Hypothalamus (tissue), 51 donors: ENCODE results near the gene LIPE.

Source experiments
- DNase-seq, 51 donors: peaks; one replicate each; lab custom pipeline; 2025; lab: John Stamatoyannopoulos, UW

Gene LIPE

DNA sequence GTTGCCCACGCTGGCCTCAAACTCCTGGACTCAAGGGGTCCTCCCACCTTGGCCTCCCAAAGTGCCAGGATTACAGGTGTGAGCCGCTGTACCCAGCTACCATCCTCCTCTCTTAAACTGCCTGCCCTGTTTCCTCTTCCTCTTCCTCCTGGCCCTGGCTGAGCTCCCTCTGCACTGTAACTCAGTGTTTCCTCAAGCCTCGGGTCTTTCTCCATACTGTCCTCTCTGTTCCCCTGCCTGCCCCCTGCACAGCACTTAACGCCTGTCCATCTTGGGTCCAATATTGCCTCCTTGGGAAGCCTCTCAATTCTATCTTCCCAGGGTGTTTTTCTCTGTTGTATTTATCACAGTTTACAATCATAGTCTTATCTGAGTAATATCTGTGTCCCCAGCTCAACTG lies 6.1 kb downstream of the LIPE start:
- DNase-seq = no peak

DNA sequence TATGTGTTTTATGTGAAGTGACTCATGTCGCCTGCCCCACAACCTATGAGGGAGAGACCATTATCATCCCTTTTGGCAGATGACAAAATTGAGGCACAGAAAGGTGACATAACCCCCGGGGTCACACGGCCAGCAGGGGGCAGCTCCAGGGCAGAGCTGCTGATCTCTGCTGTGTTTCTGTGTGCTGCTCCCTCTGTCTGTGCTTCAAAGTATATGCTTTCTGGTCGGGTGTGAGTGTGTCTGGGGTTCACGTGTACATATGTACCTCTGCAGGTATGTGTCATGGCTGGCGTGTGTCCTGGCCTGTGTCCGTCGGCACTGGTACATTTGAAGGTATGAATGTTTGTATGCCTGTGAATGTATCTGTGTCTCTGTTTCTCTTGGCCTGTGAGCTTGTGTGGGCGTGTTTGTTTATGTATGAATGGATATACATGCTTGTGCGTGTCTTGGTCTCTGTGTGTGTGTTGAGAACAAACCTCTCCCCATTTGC lies 7.1 kb downstream of the LIPE start:
- DNase-seq = peak in 10 of 51 donors; percentile 12 to 59 (median 22)

- no peak for DNase-seq
Measured at GRCh38 chr19:42419309-42419708, 7.9 kb downstream of the LIPE start.

GRCh38 chr19:42412661-42413076 lies 14.5 kb downstream of the LIPE start:
- DNase-seq = peak in 43 of 51 donors; percentile 14 to 89 (median 69)

GRCh38 chr19:42412227-42412626 lies 15.0 kb downstream of the LIPE start:
- peak in 41 of 51 donors; percentile 27 to 89 (median 72) for DNase-seq

GRCh38 chr19:42411581-42412178 lies 15.5 kb downstream of the LIPE start:
- peak in 1 of 51 donors; percentile 10 for DNase-seq

DNA sequence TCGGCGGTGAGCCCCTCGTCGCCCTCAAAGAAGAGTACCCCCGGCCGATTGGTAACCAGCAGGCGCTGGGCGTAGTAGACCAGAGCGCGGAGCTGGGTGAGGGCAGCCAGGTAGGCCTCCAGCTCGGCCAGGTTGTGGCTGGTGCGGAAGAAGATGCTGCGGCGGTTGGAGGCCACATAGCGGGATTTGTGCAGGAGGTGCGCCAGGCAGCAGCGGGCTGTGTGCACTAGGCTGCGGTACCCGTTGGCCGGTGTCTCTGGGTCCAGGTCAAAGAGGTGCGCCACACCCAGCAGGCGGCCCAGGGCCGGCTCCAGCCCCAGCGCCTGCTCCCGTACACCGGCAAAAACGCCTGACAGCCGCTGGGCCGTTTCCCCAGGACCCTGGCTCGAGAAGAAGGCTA lies 16.8 kb downstream of the LIPE start:
- no peak for DNase-seq

DNA sequence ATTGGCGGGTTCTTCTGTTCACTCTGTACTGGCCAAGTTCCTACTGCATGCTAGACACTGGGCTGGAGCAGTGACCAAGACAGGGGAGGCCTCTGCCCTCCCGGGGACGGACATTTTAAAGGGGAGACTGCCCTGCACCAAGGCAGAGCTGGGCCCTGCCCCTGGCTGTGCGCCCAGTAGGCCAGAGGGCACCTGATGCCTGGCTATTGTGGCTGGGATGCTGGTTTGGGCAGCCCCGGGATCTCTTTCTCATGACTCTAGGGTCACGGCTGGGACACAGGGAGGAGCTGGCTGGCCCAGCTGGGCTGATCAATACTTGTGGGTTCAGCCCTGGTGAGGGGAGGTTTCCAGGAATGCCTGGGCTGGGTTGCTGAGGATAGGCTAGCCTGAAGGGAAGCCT lies 17.7 kb downstream of the LIPE start:
- DNase-seq = peak in 8 of 51 donors; percentile 11 to 37 (median 25)

GRCh38 chr19:42407816-42408175 lies 19.4 kb downstream of the LIPE start:
- DNase-seq = no peak

GRCh38 chr19:42407085-42407815 lies 19.9 kb downstream of the LIPE start:
- DNase-seq = no peak

DNA sequence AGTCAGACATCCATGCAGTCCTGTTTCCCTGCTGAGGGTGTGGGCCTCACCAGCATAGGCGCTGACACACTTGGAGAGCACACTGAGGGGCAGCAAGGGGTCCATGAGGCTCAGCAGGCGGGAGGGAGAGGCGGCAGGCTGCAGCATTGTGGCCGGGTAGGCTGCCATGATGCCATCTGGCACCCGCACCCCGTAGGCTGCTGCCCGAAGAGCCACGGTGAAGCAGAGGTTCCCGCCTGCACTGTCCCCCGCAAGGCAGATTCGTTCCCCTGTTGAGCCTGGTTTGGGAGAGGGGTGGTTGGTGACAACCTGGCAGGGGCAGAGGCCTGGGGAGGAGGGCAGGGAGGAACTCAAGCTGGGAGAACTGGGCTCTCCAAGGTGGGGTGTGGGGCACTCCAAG lies 21.1 kb downstream of the LIPE start:
- DNase-seq = no peak

- no peak for DNase-seq
Measured at GRCh38 chr19:42403586-42403985, 23.6 kb downstream of the LIPE start.

DNA sequence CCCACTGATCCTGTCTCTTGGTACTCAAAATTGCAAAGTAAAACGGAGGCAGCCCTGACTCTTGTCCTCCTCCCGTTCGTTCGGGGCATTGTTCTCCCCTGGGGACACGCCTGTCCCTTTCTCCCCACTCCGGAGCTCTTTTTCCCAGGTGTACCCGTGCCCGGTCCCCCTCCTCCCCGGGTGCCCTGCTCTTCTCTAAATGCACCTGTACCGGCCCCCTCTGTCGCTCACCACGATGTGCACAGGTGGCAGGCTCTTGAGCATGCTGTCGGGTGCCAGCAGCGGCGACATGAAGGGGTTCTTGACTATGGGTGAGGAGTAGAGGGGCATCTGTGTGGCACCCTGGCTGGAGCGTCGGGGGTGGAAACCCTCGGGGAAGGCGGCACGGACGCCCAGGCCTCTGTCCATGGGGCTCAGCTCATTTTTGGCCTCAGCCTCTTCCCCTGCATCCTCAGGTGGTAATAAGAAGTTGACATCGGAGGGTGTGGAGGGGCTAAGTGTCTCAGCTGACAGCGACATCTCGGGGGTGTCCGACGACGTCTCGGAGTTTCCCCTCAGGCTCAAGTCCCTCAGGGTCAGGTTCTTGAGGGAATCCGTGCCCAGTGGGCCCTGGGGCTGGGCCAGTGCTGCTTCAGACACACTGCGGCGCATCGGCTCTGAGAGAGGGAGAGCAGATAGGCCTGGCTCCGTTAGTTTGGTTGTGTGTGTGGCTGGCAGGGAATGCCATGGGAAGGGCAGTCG lies 24.6 kb downstream of the LIPE start:
- DNase-seq = peak in 4 of 51 donors; percentile 15 to 33 (median 19)

GRCh38 chr19:42401365-42402303 lies 25.6 kb downstream of the LIPE start:
- peak in 48 of 51 donors; percentile 17 to 83 (median 62) for DNase-seq

DNA sequence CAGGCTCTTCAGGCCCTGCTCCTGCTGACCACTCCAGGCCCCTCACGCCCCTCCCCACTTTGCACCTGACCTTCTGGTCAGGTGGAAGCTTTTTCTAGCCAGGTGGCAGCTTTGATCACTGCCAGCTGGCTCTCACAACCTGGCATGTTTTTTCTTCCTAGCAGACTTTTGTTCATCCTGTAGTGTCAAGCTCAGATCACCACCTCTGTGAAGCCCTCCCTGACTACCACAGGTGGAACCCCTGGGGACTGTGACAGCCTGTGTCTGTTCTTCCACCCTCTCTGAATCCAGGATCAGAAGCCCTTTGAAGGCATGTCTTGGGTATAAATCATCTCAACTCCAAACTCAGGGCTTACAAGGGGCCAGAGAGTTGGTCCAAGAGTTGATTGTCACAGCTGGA lies 26.8 kb downstream of the LIPE start:
- no peak for DNase-seq

- DNase-seq = peak in 3 of 51 donors; percentile 18 to 44 (median 44)
Measured at GRCh38 chr19:42397263-42398166, 29.7 kb downstream of the LIPE start.

DNA sequence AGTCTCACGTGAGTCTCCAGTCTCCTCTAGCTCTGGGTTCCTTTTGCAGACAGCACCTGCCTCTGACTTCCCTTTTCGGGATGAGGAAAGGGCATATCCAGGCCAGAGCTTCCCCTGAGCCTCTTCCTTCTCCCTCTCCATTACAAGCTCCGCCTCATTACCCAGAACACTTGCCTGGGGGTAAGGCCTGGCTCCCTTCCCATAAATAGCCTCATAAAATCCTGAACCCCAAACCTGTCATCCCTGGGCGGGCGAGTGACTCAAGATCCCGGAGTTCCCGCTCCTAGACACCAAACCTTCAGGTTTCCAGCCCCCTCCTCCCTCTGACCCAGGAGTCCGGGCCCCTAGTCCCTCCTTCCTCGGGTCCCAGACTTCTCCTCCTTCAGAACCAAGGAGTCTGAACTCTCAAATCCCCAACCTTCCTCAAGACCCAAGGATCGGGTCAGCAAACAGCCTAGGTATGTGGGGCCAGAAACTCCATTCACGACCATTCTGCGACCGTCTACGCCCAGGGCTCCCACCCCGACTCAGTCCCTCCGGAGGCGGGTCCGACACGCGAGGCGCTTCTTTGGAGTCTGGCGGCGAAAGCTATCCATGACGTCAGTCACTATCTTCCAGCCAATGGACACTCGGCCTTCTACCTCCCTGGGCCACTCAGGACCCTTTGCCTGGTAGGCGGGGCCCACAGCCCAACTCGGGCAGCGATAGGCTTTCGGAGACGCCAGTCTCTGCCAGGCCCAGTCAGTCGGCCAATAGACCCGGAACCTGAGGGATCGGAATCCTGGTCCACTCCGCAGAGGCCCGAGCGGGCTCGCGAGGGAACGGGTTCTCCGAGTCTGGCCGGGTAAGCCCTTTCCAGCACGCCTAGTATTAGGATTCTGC lies 30.6 kb downstream of the LIPE start:
- peak; percentile 66 to 99 (median 96) for DNase-seq

- no peak for DNase-seq
Measured at GRCh38 chr19:42394751-42395150, 32.4 kb downstream of the LIPE start.
